Measurements from ENCODE around the gene CASZ1.

- TF ChIP-seq, protein P1, sequence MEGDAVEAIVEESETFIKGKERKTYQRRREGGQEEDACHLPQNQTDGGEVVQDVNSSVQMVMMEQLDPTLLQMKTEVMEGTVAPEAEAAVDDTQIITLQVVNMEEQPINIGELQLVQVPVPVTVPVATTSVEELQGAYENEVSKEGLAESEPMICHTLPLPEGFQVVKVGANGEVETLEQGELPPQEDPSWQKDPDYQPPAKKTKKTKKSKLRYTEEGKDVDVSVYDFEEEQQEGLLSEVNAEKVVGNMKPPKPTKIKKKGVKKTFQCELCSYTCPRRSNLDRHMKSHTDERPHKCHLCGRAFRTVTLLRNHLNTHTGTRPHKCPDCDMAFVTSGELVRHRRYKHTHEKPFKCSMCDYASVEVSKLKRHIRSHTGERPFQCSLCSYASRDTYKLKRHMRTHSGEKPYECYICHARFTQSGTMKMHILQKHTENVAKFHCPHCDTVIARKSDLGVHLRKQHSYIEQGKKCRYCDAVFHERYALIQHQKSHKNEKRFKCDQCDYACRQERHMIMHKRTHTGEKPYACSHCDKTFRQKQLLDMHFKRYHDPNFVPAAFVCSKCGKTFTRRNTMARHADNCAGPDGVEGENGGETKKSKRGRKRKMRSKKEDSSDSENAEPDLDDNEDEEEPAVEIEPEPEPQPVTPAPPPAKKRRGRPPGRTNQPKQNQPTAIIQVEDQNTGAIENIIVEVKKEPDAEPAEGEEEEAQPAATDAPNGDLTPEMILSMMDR (IDR thresholded peaks at IDR 0.05) = no peak
- no peak for TF ChIP-seq POLR2A (IDR thresholded peaks at IDR 0.05)
These were observed 113.8 kb downstream of the CASZ1 start for GRCh38 chr1:10682449-10683309.

Measured in adrenal gland (tissue), 5 donors.